ENCODE data around the gene FOXD1.
"Not testable (repeated sequence)": the region's sequence is repeated elsewhere in the genome, so short reads cannot be mapped to it uniquely, and the experiment has no call there.

The FOXD1 gene

GRCh38 chr5:73415171-73415570, 33.4 kb downstream of the FOXD1 start:
- DNase-seq: no peak

GRCh38 chr5:73412597-73412988, 36.0 kb downstream of the FOXD1 start:
- no peak for DNase-seq

- DNase-seq: no peak
Observed at GRCh38 chr5:73411936-73412596, 36.5 kb downstream of the FOXD1 start.

GRCh38 chr5:73409927-73410326, 38.6 kb downstream of the FOXD1 start:
- not testable (repeated sequence) for DNase-seq

GRCh38 chr5:73405691-73406090, 42.9 kb downstream of the FOXD1 start:
- DNase-seq: no peak

DNA sequence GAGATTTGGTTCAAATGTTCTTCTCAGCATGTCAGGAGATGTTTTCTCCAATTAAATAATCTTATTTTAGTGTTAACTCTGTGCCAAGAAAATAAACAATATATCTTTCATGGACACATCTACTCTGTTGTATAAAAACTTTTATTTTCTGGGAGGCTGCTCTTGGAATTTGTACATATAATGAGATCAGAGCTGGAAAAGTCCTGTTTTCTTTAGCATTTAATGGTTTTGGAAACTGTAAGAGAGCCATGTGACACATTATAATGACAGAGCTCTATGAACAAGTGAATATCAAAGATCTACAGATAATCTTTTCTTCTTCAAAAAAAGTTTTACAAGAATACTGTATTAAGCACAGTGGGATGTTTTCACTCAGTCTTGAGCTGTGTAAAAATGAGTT, 48.8 kb downstream of the FOXD1 start:
- no peak for DNase-seq

Measured in stimulated activated CD8-positive, alpha-beta memory T cell treated with anti-CD3 and anti-CD28 coated beads, Interleukin-4, amount 100 ng/mL, for 48 hours (primary cell).